Small intestine (tissue), 7 donors: ENCODE data around the gene IL17C. TPM values are rescaled to one million over a fixed set of nuclear protein-coding genes. Genes with fewer than 3 reads are reported as not detected.
A peak's percentile ranks its signal among the peaks of the same experiment; 100 is the strongest.

ENCODE experiments used
- DNase-seq, 2 donors: peaks; one replicate each; pipeline versions ENCODE4 v3.0.0 to v3.0.0-alpha.2; 2013
- FAIRE-seq: peaks from 2 replicates; lab custom pipeline; 2012; peaks lifted over from hg19 to GRCh38; lab: Jason Lieb, UNC
- H3K27ac ChIP-seq, 3 donors: one replicate each; pipeline ENCODE4 v1.5.1; 2013; ENCODE audit warnings: low read length in 2 of 3, mild to moderate bottlenecking in 2 of 3, control low read depth in 1 of 3, inconsistent platforms in 1 of 3, low read depth in 1 of 3, moderate library complexity in 1 of 3
- H3K27me3 ChIP-seq, 3 donors: one replicate each; pipeline ENCODE4 v1.6.1; 2013; ENCODE audit warnings: low read length in 3 of 3, inconsistent platforms in 1 of 3; ENCODE audit not compliant: control insufficient read depth in 3 of 3, insufficient read depth in 3 of 3
- H3K36me3 ChIP-seq, 3 donors: one replicate each; pipeline ENCODE4 v1.6.1; 2013; ENCODE audit warnings: low read length in 3 of 3, inconsistent platforms in 1 of 3, low read depth in 1 of 3, mild to moderate bottlenecking in 1 of 3, moderate library complexity in 1 of 3; ENCODE audit not compliant: control insufficient read depth in 3 of 3, insufficient read depth in 2 of 3
- H3K4me1 ChIP-seq, 3 donors: one replicate each; pipeline ENCODE4 v1.6.1; 2013; ENCODE audit warnings: low read length in 2 of 3, inconsistent platforms in 1 of 3, low read depth in 1 of 3, mild to moderate bottlenecking in 1 of 3, moderate library complexity in 1 of 3; ENCODE audit not compliant: control insufficient read depth in 3 of 3, insufficient read depth in 2 of 3
- H3K4me3 ChIP-seq, 3 donors: one replicate each; pipeline ENCODE4 v1.5.1; 2013; ENCODE audit warnings: low read length in 3 of 3, control low read depth in 1 of 3, inconsistent platforms in 1 of 3, low read depth in 1 of 3, mild to moderate bottlenecking in 1 of 3, moderate library complexity in 1 of 3
- H3K9me3 ChIP-seq, 2 donors: one replicate each; pipeline ENCODE4 v1.6.1; 2013; ENCODE audit warnings: low read depth in 1 of 2, low read length in 1 of 2; ENCODE audit not compliant: control insufficient read depth in 2 of 2, insufficient read depth in 1 of 2
- WGBS, 3 donors: extraction: QIAGEN DNeasy Blood & Tissue Kit; methylation state at CpG; one replicate each; pipeline ENCODE4 v1.1.7; 2013; 5-methylcytosine and 5-hydroxymethylcytosine counted together
- polyA plus RNA-seq, 4 donors: library from polyadenylated mRNA; stranded (reverse) in 3 of 4; unstranded in 1 of 4; fragments of 200-250 nt in 3 of 4; fragments of 120-200 nt in 1 of 4; gene quantifications; one replicate each; pipeline versions ENCODE4 v1.2.1 to v1.2.3, GENCODE V29; 2013
- donor health status: healthy with polysubstance abuse.
- donor health status: control.
- donor health status: control.
- donor health status: Bipolar disorder and iron deficiency.
- donor health status: healthy.

Gene IL17C
- polyA plus RNA-seq, 4 donors: 0.19 TPM; not detected in 3

DNA sequence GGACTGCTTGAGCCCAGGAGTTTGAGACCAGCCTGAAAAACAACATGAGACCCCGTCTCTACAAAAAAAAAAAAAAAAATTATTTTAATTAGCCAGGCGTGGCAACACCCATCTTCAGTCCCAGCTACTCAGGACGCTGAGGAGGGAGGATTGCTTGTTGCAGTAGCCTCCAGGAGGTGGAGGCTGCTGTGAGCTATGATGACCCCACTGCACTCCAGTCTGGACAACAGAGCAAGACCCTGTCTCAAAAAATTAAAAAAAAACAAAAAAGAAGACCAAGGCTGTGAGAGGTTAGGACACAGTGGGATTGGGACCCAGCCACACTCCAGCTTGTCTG lies 49.3 kb downstream of the IL17C start:
- Histone ChIP-seq H3K27me3 (peaks cover 0 to 44% (median 2%) of the 10 kb centered on the region in 3 donors), H3K4me1 (peaks cover 2 to 38% (median 5%) of the 10 kb centered on the region in 3 donors), H3K9me3 (no peaks in the 10 kb centered on the region), H3K27ac (peak overlapping the region in 1 of 3 donors; percentile 58), H3K36me3 (no peaks in the 10 kb centered on the region), H3K4me3 (no peak overlapping the region)
- 23 to 62% (median 55%) methylated on average over 3 of the region's 3 CpGs for WGBS, 3 donors
- DNase-seq: no peak
- no peak for FAIRE-seq

DNA sequence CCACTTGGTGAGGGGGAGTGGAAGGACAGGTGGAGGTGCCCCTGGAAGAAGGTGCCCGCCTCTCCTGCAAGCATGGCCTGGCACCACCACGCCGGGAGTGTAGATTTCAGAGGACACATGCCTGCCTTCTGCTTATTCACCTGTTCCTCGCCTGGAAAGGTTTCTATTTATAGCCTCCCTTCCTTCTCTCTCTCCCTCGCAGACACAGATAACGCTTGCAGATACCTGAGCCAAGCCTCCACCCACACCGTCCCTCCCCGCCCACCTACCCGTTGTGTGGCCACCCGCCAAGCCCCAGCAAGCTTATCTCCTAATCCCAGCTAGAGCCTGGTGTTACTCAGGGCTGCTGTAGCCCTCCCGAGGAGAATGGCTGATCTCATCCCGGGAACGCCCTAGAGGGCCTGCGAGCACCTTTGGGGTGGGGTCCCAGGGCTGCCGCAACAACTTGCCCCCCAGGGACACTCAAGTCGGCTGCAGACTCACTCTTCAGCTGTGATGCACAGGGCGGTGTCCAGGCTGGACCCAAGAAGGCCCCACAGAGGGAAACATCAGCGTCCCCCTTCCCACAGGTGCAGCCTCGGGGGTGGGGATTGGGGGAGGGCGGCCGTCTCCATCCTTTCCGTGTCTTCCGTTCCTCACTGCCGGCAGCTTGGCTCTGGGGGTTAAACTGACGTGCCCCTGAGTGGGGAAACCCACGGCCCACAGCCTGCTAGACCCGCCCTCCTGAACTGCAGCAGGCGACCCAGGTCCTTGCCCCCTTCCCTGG lies 49.8 kb downstream of the IL17C start:
- peak; percentile 77 for DNase-seq
- Histone ChIP-seq H3K9me3 (no peaks in the 10 kb centered on the region), H3K4me1 (peaks cover 2 to 38% (median 5%) of the 10 kb centered on the region in 3 donors), H3K36me3 (no peaks in the 10 kb centered on the region), H3K4me3 (no peak overlapping the region), H3K27ac (peak overlapping the region in 1 of 3 donors; percentile 58), H3K27me3 (peaks cover 0 to 44% (median 2%) of the 10 kb centered on the region in 3 donors)
- 16 to 42% (median 29%) methylated on average over 27 to 28 of the region's 28 CpGs for WGBS, 3 donors
- FAIRE-seq: no peak

Other genes with a start within 250 kb of the IL17C start
- 10 to 100 TPM in 2 of 4 donors, 1 to 10 TPM in 2; 8.1 to 26.6 (median 12.0) TPM for gene ZFPM1, start 185.3 kb upstream of the IL17C start, polyA plus RNA-seq
- 10 to 100 TPM; 19.7 to 31.9 (median 28.2) TPM for gene ZC3H18, start 68.2 kb upstream of the IL17C start, polyA plus RNA-seq
- gene CYBA, start 12.5 kb downstream of the IL17C start, polyA plus RNA-seq: 100 to 1,000 TPM in 3 of 4 donors, 10 to 100 TPM in 1; 61.1 to 320 (median 175) TPM
- gene MVD, start 24.5 kb downstream of the IL17C start, polyA plus RNA-seq: 100 to 1,000 TPM in 1 of 4 donors, 10 to 100 TPM in 3; 28.4 to 115 (median 34.9) TPM
- 1 to 10 TPM in 2 of 4 donors, under 1 TPM in 2; 0.45 to 3.2 (median 0.86) TPM for gene SNAI3, start 47.9 kb downstream of the IL17C start, polyA plus RNA-seq
- 10 to 100 TPM in 3 of 4 donors, 1 to 10 TPM in 1; 9.2 to 15.1 (median 12.1) TPM for gene RNF166, start 67.8 kb downstream of the IL17C start, polyA plus RNA-seq
- 10 to 100 TPM in 3 of 4 donors, 1 to 10 TPM in 1; 7.8 to 15.0 (median 11.2) TPM for gene CTU2, start 67.9 kb downstream of the IL17C start, polyA plus RNA-seq
- 10 to 100 TPM; 22.8 to 95.0 (median 57.7) TPM for gene PIEZO1, start 146.6 kb downstream of the IL17C start, polyA plus RNA-seq
- gene CDT1, start 165.2 kb downstream of the IL17C start, polyA plus RNA-seq: 10 to 100 TPM in 2 of 4 donors, 1 to 10 TPM in 2; 1.1 to 16.7 (median 9.0) TPM
- 100 to 1,000 TPM; 121 to 255 (median 222) TPM for gene APRT, start 173.4 kb downstream of the IL17C start, polyA plus RNA-seq
- 10 to 100 TPM; 28.3 to 35.4 (median 32.7) TPM for gene GALNS, start 218.4 kb downstream of the IL17C start, polyA plus RNA-seq
- 100 to 1,000 TPM in 1 of 4 donors, 10 to 100 TPM in 3; 46.6 to 104 (median 72.7) TPM for gene TRAPPC2L, start 218.6 kb downstream of the IL17C start, polyA plus RNA-seq
- under 1 TPM in 1 of 4 donors, not detected in 3; 0.12 TPM for gene PABPN1L, start 228.1 kb downstream of the IL17C start, polyA plus RNA-seq